22Rv1 (cell line): ENCODE measurements around the gene LRP2BP.

ENCODE experiments used
- H3K27ac ChIP-seq: fragments of 450-650 bp; 2 replicates; pipeline ENCODE4 v1.5.1; 2017
- CTCF ChIP-seq: fragments of 450-650 bp; IDR thresholded peaks from 2 replicates; pipeline ENCODE4 v1.5.1; 2017; ENCODE audit warnings: mild to moderate bottlenecking
- ZFX ChIP-seq: fragments of 450-650 bp; IDR thresholded peaks from 2 replicates; pipeline ENCODE4 v1.6.1; 2017; ENCODE audit warnings: antibody characterized with exemption, borderline replicate concordance

Gene LRP2BP

GRCh38 chr4:185361872-185362271 is 33.9 kb downstream of the LRP2BP start:
- no peak overlapping the region for H3K27ac ChIP-seq
- TF ChIP-seq CTCF (no peak), ZFX (no peak)

GRCh38 chr4:185359767-185360446 is 35.8 kb downstream of the LRP2BP start:
- TF ChIP-seq CTCF (no peak), ZFX (no peak)
- no peak overlapping the region for H3K27ac ChIP-seq

GRCh38 chr4:185358959-185359358 is 36.8 kb downstream of the LRP2BP start:
- H3K27ac ChIP-seq, result no peak overlapping the region
- TF ChIP-seq ZFX (no peak), CTCF (no peak)

GRCh38 chr4:185358514-185358913 is 37.2 kb downstream of the LRP2BP start:
- TF ChIP-seq CTCF (no peak), ZFX (no peak)
- no peak overlapping the region for H3K27ac ChIP-seq

GRCh38 chr4:185357733-185358440 is 37.8 kb downstream of the LRP2BP start:
- H3K27ac ChIP-seq, result no peak overlapping the region
- TF ChIP-seq ZFX (no peak), CTCF (no peak)

- no peak overlapping the region for H3K27ac ChIP-seq
- TF ChIP-seq CTCF (no peak), ZFX (no peak)
These were observed 38.5 kb downstream of the LRP2BP start for GRCh38 chr4:185357211-185357610.

- no peak for TF ChIP-seq ZFX
- TF ChIP-seq CTCF, result no peak
- H3K27ac ChIP-seq, result no peak overlapping the region
These were observed 43.0 kb downstream of the LRP2BP start for GRCh38 chr4:185352741-185353140.
